A549 (cell line): ENCODE data around the gene WNT16. TPM values are rescaled to one million over a fixed set of nuclear protein-coding genes. Genes with fewer than 3 reads are reported as not detected.

Experiments
- ATAC-seq, 2 experiments: fragments of 200-7000 bp in 1 of 2; fragments of >200 bp in 1 of 2; cut with Nextera tagmentation in 1 of 2; cut with Tn5 transposase in 1 of 2; 3 replicates each; pipeline versions ENCODE4 v1.8.0 to v1.9.1; 2018 to 2020; ENCODE audit warnings: mild to moderate bottlenecking in 1 of 2, moderate library complexity in 1 of 2
- CTCF ChIA-PET: fragments of 300-600 bp; sonication (Branson Sonifier 250); formaldehyde crosslinking; extraction: SDS; loops from one replicate; lab custom pipeline; 2021; ENCODE audit warnings: antibody characterized with exemption, inconsistent platforms; lab: Yijun Ruan, JAX
- POLR2A ChIA-PET: fragments of 350-600 bp; formaldehyde crosslinking; extraction: SDS; loops from one replicate; lab custom pipeline; 2021; ENCODE audit warnings: antibody characterized with exemption, inconsistent platforms; lab: Yijun Ruan, JAX
- DNase-seq, 2 experiments: peaks; one replicate each; pipeline versions ENCODE4 v3.0.0 to v3.0.0-alpha.2; 2011 to 2016; ENCODE audit warnings: low read depth in 1 of 2, low spot score in 1 of 2
- FAIRE-seq: peaks from 2 replicates; lab custom pipeline; 2011; peaks lifted over from hg19 to GRCh38; lab: Jason Lieb, UNC
- H3K27ac ChIP-seq, 2 experiments: fragments of >200 bp; sonication (Bioruptor Twin); formaldehyde crosslinking; 3 replicates each; pipeline ENCODE4 v1.5.1; 2016 to 2017
- H3K4me1 ChIP-seq: fragments of >200 bp; sonication (Bioruptor Twin); formaldehyde crosslinking; 3 replicates; pipeline ENCODE4 v1.6.1; 2016
- H3K4me2 ChIP-seq: fragments of >200 bp; sonication (Bioruptor Twin); formaldehyde crosslinking; 3 replicates; pipeline ENCODE4 v1.6.1; 2016
- H3K4me3 ChIP-seq: fragments of >200 bp; sonication (Bioruptor Twin); formaldehyde crosslinking; 3 replicates; pipeline ENCODE4 v1.5.1; 2016
- H3K9me3 ChIP-seq: fragments of >200 bp; sonication (Bioruptor Twin); formaldehyde crosslinking; 3 replicates; pipeline ENCODE4 v1.6.1; 2016
- ATOH8 ChIP-seq: fragments of 250-450 bp; sonication (Bioruptor Pico); IDR thresholded peaks from 2 replicates; pipeline ENCODE4 v1.5.0; 2020; ENCODE audit warnings: low read depth, mild to moderate bottlenecking, moderate library complexity
- BHLHE40 ChIP-seq: IDR thresholded peaks from 2 replicates; pipeline ENCODE4 v1.6.1; 2012; ENCODE audit warnings: low read depth, low read length, inconsistent platforms
- CHD4 ChIP-seq: fragments of 200-600 bp; sonication (generic); IDR thresholded peaks from 2 replicates; pipeline ENCODE4 v1.6.1; 2016; ENCODE audit warnings: antibody characterized with exemption, mild to moderate bottlenecking, borderline replicate concordance
- CTCF ChIP-seq: fragments of >200 bp; sonication (Bioruptor Twin); formaldehyde crosslinking; IDR thresholded peaks from 3 replicates; pipeline ENCODE4 v1.5.1; 2016
- EHMT2 ChIP-seq: fragments of 200-600 bp; sonication (generic); IDR thresholded peaks from 2 replicates; pipeline ENCODE4 v1.6.1; 2016; ENCODE audit warnings: antibody characterized with exemption, low read depth, mild to moderate bottlenecking, moderate library complexity
- ESRRA ChIP-seq: fragments of 150-350 bp; IDR thresholded peaks from 2 replicates; pipeline ENCODE4 v1.6.1; 2014; ENCODE audit warnings: mild to moderate bottlenecking, low read length, borderline replicate concordance
- FOSB ChIP-seq: fragments of 250-450 bp; sonication (Bioruptor Pico); IDR thresholded peaks from 2 replicates; pipeline ENCODE4 v1.5.0; 2020; ENCODE audit warnings: mild to moderate bottlenecking, moderate library complexity
- GATA3 ChIP-seq: IDR thresholded peaks from 2 replicates; pipeline ENCODE4 v1.6.1; 2012; ENCODE audit warnings: borderline replicate concordance
- HDAC2 ChIP-seq: fragments of 200-600 bp; sonication (generic); IDR thresholded peaks from 2 replicates; pipeline ENCODE4 v1.6.1; 2016
- HEYL ChIP-seq: fragments of 250-450 bp; sonication (Bioruptor Pico); IDR thresholded peaks from 2 replicates; pipeline ENCODE4 v1.8.0; 2021; ENCODE audit warnings: mild to moderate bottlenecking, moderate library complexity
- HOXB5 ChIP-seq: fragments of 250-450 bp; sonication (Bioruptor Pico); IDR thresholded peaks from 2 replicates; pipeline ENCODE4 v1.5.0; 2020; ENCODE audit warnings: mild to moderate bottlenecking, moderate library complexity
- JUN ChIP-seq, 2 experiments: fragments of >200 bp; sonication (Bioruptor Twin); formaldehyde crosslinking; IDR thresholded peaks; 2 replicates in 1 of 2; 3 replicates in 1 of 2; pipeline ENCODE4 v1.6.1; 2016 to 2017
- JUNB ChIP-seq: fragments of >200 bp; sonication (Bioruptor Twin); formaldehyde crosslinking; IDR thresholded peaks from 2 replicates; pipeline ENCODE4 v1.6.1; 2016
- MAFK ChIP-seq: fragments of 450-650 bp; IDR thresholded peaks from 2 replicates; pipeline ENCODE4 v1.6.1; 2014; ENCODE audit not compliant: partially characterized antibody
- MAX ChIP-seq: IDR thresholded peaks from 2 replicates; pipeline ENCODE4 v1.6.1; 2012
- MAZ ChIP-seq: fragments of 150-350 bp; IDR thresholded peaks from 2 replicates; pipeline ENCODE4 v1.6.1; 2014; ENCODE audit warnings: antibody characterized with exemption, low read depth, low read length, borderline replicate concordance
- NFE2L2 ChIP-seq: fragments of 150-350 bp; conservative IDR thresholded peaks from 2 replicates; pipeline ENCODE4 v1.6.1; 2014; ENCODE audit warnings: low read length
- PBX3 ChIP-seq: IDR thresholded peaks from 2 replicates; pipeline ENCODE4 v1.6.1; 2012
- POLR2A ChIP-seq: IDR thresholded peaks from 2 replicates; pipeline ENCODE4 v1.6.1; 2012; ENCODE audit warnings: mild to moderate bottlenecking, low read length
- RCOR1 ChIP-seq: fragments of 150-350 bp; IDR thresholded peaks from 2 replicates; pipeline ENCODE4 v1.6.1; 2014; ENCODE audit warnings: antibody characterized with exemption, low read length, low read depth
- SREBF2 ChIP-seq: fragments of 450-650 bp; IDR thresholded peaks from 2 replicates; pipeline ENCODE4 v1.6.1; 2014; ENCODE audit warnings: mild to moderate bottlenecking, moderate library complexity
- TFCP2L1 ChIP-seq: fragments of 250-450 bp; sonication (Bioruptor Pico); IDR thresholded peaks from 2 replicates; pipeline ENCODE4 v1.5.0; 2021; ENCODE audit warnings: mild to moderate bottlenecking
- TP53 ChIP-seq: fragments of 250-450 bp; sonication (Bioruptor Pico); IDR thresholded peaks from 2 replicates; pipeline ENCODE4 v1.5.0; 2021; ENCODE audit warnings: mild to moderate bottlenecking, moderate library complexity
- USF2 ChIP-seq: fragments of 450-650 bp; IDR thresholded peaks from 2 replicates; pipeline ENCODE4 v1.6.1; 2014; ENCODE audit warnings: antibody characterized with exemption
- ZNF302 ChIP-seq: fragments of 250-450 bp; sonication (Bioruptor Pico); IDR thresholded peaks from 2 replicates; pipeline ENCODE4 v1.9.0; 2021; ENCODE audit warnings: inconsistent platforms, mild to moderate bottlenecking, moderate library complexity
- ZSCAN20 ChIP-seq: fragments of 250-450 bp; sonication (Bioruptor Pico); IDR thresholded peaks from 2 replicates; pipeline ENCODE4 v1.8.0; 2022; ENCODE audit warnings: mild to moderate bottlenecking, moderate library complexity
- WGBS: methylation state at CpG from one replicate; pipeline ENCODE4 v1.1.6; 2017; ENCODE audit errors: missing lambda C conversion rate; 5-methylcytosine and 5-hydroxymethylcytosine counted together
- polyA plus RNA-seq, 4 experiments: library from polyadenylated mRNA; depleted of rRNA in 3 of 4; stranded (reverse); fragments of >200 nt; fragmentation: RNase III in 1 of 4; extraction: RNeasy Plus Mini Kit Qiagen cat#74134 plus additional on column Dnase treatment in 1 of 4; gene quantifications; 2 replicates in 3 of 4; 3 replicates in 1 of 4; pipeline ENCODE4 v1.2.3, GENCODE V29; 2011 to 2017

Gene WNT16
- polyA plus RNA-seq, 2 of the 4 experiments (the other 2 are of a cell fraction), result not detected

GRCh38 chr7:121302214-121302745, 26.5 kb upstream of the WNT16 start (continued):
- TF ChIP-seq CTCF, result no peak
- TF ChIP-seq HDAC2, result no peak
- no peak for TF ChIP-seq RCOR1
- no peak for TF ChIP-seq BHLHE40
- TF ChIP-seq MAX, result no peak
- TF ChIP-seq ESRRA, result no peak
- TF ChIP-seq ATOH8 (CRISPR knock-in tag), result no peak
- no peak for TF ChIP-seq CHD4
- no peak for TF ChIP-seq MAFK
- TF ChIP-seq JUN (IDR thresholded peaks at IDR 0.05), result no peak
- TF ChIP-seq TFCP2L1, result no peak

GRCh38 chr7:121303422-121304101, 25.2 kb upstream of the WNT16 start:
- Histone ChIP-seq H3K4me3 (no peak overlapping the region), H3K9me3 (no peaks in the 10 kb centered on the region), H3K4me1 (no peaks in the 10 kb centered on the region), H3K4me2 (no peak overlapping the region), H3K27ac (no peak overlapping the region)
- ChIA-PET CTCF (no interaction called here), POLR2A (no interaction called here)
- WGBS, result 36% methylated on average over 6 of the region's 6 CpGs
- FAIRE-seq, result no peak
- DNase-seq, result no peak
- ATAC-seq, result no peak
- no peak for TF ChIP-seq JUNB
- TF ChIP-seq PBX3, result no peak
- no peak for TF ChIP-seq JUN (IDR thresholded peaks at IDR 0.05)
- no peak for TF ChIP-seq HOXB5 (CRISPR knock-in tag)
- no peak for TF ChIP-seq EHMT2
- no peak for TF ChIP-seq ZNF302
- no peak for TF ChIP-seq SREBF2
- no peak for TF ChIP-seq POLR2A
- TF ChIP-seq TFCP2L1, result no peak
- TF ChIP-seq USF2, result no peak
- no peak for TF ChIP-seq MAZ
- TF ChIP-seq FOSB, result no peak
- TF ChIP-seq TP53 (CRISPR knock-in tag), result no peak
- no peak for TF ChIP-seq NFE2L2
- no peak for TF ChIP-seq ESRRA
- no peak for TF ChIP-seq MAX
- TF ChIP-seq ZSCAN20 (CRISPR knock-in tag), result no peak
- no peak for TF ChIP-seq HEYL
- TF ChIP-seq HDAC2, result no peak
- TF ChIP-seq GATA3, result no peak
